Loucy (cell line): Measurements from ENCODE around the gene NLGN2.

ENCODE experiments used
- H2AFZ ChIP-seq: fragments of 200-600 bp; sonication (generic); 2 replicates; pipeline ENCODE4 v1.6.0; 2016; ENCODE audit warnings: antibody characterized with exemption, mild to moderate bottlenecking, low read length, moderate library complexity
- H3F3A ChIP-seq: fragments of 200-600 bp; 2 replicates; pipeline ENCODE4 v1.6.0; 2016; ENCODE audit warnings: antibody characterized with exemption, low read depth, mild to moderate bottlenecking
- H3K27me3 ChIP-seq: fragments of 200-600 bp; sonication (generic); 2 replicates; pipeline ENCODE4 v1.6.1; 2014; ENCODE audit warnings: low read length, mild to moderate bottlenecking; ENCODE audit not compliant: insufficient read depth, poor library complexity, severe bottlenecking
- H3K36me3 ChIP-seq: fragments of 200-600 bp; sonication (generic); 2 replicates; pipeline ENCODE4 v1.6.1; 2016; ENCODE audit warnings: low read length; ENCODE audit not compliant: insufficient read depth
- H3K4me1 ChIP-seq: fragments of 200-600 bp; sonication (generic); 2 replicates; pipeline ENCODE4 v1.5.1; 2014; ENCODE audit warnings: low read length, mild to moderate bottlenecking; ENCODE audit not compliant: insufficient read depth, poor library complexity, severe bottlenecking
- H3K4me2 ChIP-seq: fragments of 200-600 bp; sonication (generic); 2 replicates; pipeline ENCODE4 v1.6.0; 2014; ENCODE audit warnings: antibody characterized with exemption, low read length, low read depth, mild to moderate bottlenecking; ENCODE audit not compliant: poor library complexity, severe bottlenecking
- H3K4me3 ChIP-seq: fragments of 200-600 bp; sonication (generic); 2 replicates; pipeline ENCODE4 v1.5.1; 2014; ENCODE audit warnings: low read length, mild to moderate bottlenecking, mixed read lengths; ENCODE audit not compliant: poor library complexity, severe bottlenecking
- H3K79me2 ChIP-seq: fragments of 200-600 bp; sonication (generic); 2 replicates; pipeline ENCODE4 v1.6.1; 2014; ENCODE audit warnings: low read length; ENCODE audit not compliant: insufficient read depth
- H3K9ac ChIP-seq: fragments of 200-600 bp; sonication (generic); 2 replicates; pipeline ENCODE4 v1.6.0; 2014; ENCODE audit warnings: mild to moderate bottlenecking, low read depth, low read length, moderate library complexity; ENCODE audit not compliant: poor library complexity, severe bottlenecking
- H3K9me2 ChIP-seq: fragments of 200-600 bp; sonication (generic); replicated peaks from 2 replicates; pipeline ENCODE4 v1.6.1; 2016; ENCODE audit warnings: low read depth, low read length, mixed read lengths
- H3K9me3 ChIP-seq: fragments of 200-600 bp; sonication (generic); 2 replicates; pipeline ENCODE4 v1.6.1; 2014; ENCODE audit warnings: mild to moderate bottlenecking, antibody characterized with exemption, low read length, low read depth; ENCODE audit not compliant: insufficient read depth
- H4K20me1 ChIP-seq: fragments of 200-600 bp; sonication (generic); 2 replicates; pipeline ENCODE4 v1.6.0; 2014; ENCODE audit warnings: antibody characterized with exemption, low read length, mild to moderate bottlenecking; ENCODE audit not compliant: insufficient read depth, poor library complexity, severe bottlenecking
- CTCF ChIP-seq: fragments of 200-600 bp; sonication (generic); conservative IDR thresholded peaks from 2 replicates; pipeline ENCODE4 v1.5.1; 2014; ENCODE audit warnings: mild to moderate bottlenecking, antibody characterized with exemption, low read length
- EZH2phosphoT487 ChIP-seq: fragments of 200-600 bp; IDR thresholded peaks from 2 replicates; pipeline ENCODE4 v1.6.1; 2018; ENCODE audit warnings: antibody characterized with exemption, mild to moderate bottlenecking, moderate library complexity, borderline replicate concordance

The NLGN2 gene

DNA sequence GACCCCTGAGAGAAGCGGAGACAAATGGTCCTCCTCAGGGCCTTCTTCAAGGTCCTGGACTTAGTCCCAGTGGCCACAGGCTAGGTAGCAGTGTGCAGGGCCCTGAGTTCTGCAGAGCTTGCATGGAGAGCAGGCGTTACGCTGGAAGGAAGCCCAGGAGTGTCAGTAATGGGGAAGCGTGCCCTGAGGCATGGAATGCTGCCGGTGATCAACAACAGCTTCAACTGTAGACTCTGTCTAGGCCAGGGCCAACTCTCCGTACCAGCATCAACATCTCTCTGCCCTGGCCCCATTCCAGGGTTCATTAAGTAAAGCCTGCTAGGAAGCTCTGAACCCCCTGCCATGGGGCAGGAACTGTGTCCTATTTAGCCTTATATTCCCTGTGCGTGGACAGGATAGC, 27.3 kb upstream of the NLGN2 start:
- no peaks in the 10 kb centered on the region for H3K4me1 ChIP-seq
- H4K20me1 ChIP-seq: no peaks in the 10 kb centered on the region
- no peaks in the 10 kb centered on the region for H3K36me3 ChIP-seq
- H3K9me3 ChIP-seq: no peaks in the 10 kb centered on the region
- no peaks in the 10 kb centered on the region for H3K27me3 ChIP-seq
- no peak overlapping the region for H3K4me2 ChIP-seq
- H3K9ac ChIP-seq: no peak overlapping the region
- no peaks in the 10 kb centered on the region for H3K79me2 ChIP-seq
- no peaks in the 10 kb centered on the region for H3K9me2 ChIP-seq
- H3F3A ChIP-seq: no peaks in the 10 kb centered on the region
- H2AFZ ChIP-seq: no peak overlapping the region
- TF ChIP-seq CTCF: no peak
- no peak overlapping the region for H3K4me3 ChIP-seq

DNA sequence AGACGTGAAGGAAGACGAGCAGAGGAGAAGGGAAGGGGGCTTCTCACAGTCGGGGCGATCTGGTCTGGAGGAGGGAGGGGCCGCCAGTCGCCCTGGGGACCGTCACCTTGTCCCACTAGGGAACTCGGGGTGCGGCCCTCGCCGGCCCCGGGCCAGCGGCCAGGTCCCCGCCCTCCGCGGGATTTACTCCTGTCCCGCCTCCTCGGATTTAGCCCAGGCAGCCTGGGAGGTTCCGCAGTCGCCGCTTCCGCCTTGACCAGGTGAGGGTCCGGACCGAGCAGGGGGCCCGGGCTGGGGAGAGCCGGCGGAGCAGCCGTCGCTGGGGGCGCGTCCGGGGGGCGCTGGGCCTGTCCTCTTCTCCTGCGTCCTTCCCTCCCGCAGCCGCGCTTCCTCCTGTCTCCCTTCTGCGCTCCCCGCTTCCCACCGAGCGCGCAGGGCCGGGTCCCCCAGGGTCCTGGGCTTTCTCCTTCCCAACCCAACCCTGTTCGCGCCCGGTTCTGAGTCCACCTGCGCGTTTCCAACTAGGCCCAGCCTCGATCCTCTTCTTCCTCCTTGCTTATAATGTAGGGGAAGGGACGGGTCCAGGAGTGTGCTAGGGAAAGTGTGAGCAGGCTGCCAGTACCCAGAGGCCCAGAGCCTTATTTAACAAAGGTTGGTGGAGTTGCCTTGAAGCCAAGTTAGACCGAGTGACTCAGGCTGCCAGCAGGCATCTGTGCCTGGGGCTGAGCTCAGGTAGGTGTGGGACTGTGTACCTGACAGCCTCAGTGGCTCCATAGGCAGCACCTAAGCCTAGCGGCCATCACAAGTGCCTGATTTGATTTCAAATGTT, 26.6 kb upstream of the NLGN2 start, which contains the start of gene TNK1:
Gene TNK1 (plus strand): TSS at position 235 of the 829 bp plus-strand sequence. CDS start 1,838 bp downstream, outside the sequence.
- Histone ChIP-seq H4K20me1 (no peaks in the 10 kb centered on the region), H3K4me1 (no peaks in the 10 kb centered on the region), H3K9me2 (no peaks in the 10 kb centered on the region), H2AFZ (no peak within 1 kb of the TSS), H3K27me3 (no peaks in the 10 kb centered on the region), H3K4me2 (no peak within 1 kb of the TSS), H3K9me3 (no peaks in the 10 kb centered on the region), H3K4me3 (no peak within 1 kb of the TSS), H3K79me2 (no peaks in the 10 kb centered on the region), H3F3A (no peaks in the 10 kb centered on the region), H3K36me3 (no peaks in the 10 kb centered on the region), H3K9ac (no peak within 1 kb of the TSS)
- TF ChIP-seq EZH2phosphoT487: no peak
- no peak for TF ChIP-seq CTCF

DNA sequence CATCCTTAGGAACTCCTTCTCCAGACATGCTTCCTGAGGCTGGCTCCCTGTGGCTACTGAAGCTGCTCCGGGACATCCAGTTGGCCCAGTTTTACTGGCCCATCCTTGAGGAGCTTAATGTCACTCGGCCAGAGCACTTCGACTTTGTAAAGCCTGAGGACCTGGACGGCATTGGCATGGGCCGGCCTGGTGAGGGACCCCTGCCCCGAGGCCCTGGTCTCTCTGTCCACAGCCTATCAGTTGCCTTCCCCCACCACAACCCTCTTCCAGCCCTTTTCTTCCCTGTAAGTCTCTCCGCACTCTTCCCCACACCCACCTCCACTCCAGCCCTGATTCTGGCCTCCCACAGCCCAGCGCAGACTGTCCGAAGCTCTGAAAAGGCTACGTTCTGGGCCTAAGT, 24.7 kb upstream of the NLGN2 start:
- no peak overlapping the region for H3K9ac ChIP-seq
- H4K20me1 ChIP-seq: no peaks in the 10 kb centered on the region
- no peaks in the 10 kb centered on the region for H3K9me2 ChIP-seq
- no peaks in the 10 kb centered on the region for H3K36me3 ChIP-seq
- no peak overlapping the region for H3K4me2 ChIP-seq
- no peak overlapping the region for H3K4me3 ChIP-seq
- no peaks in the 10 kb centered on the region for H3K4me1 ChIP-seq
- no peaks in the 10 kb centered on the region for H3K9me3 ChIP-seq
- no peaks in the 10 kb centered on the region for H3F3A ChIP-seq
- no peak overlapping the region for H2AFZ ChIP-seq
- TF ChIP-seq EZH2phosphoT487: no peak
- no peak for TF ChIP-seq CTCF
- no peaks in the 10 kb centered on the region for H3K27me3 ChIP-seq
- no peaks in the 10 kb centered on the region for H3K79me2 ChIP-seq
